ENCODE results near the gene RPS25.

DNA sequence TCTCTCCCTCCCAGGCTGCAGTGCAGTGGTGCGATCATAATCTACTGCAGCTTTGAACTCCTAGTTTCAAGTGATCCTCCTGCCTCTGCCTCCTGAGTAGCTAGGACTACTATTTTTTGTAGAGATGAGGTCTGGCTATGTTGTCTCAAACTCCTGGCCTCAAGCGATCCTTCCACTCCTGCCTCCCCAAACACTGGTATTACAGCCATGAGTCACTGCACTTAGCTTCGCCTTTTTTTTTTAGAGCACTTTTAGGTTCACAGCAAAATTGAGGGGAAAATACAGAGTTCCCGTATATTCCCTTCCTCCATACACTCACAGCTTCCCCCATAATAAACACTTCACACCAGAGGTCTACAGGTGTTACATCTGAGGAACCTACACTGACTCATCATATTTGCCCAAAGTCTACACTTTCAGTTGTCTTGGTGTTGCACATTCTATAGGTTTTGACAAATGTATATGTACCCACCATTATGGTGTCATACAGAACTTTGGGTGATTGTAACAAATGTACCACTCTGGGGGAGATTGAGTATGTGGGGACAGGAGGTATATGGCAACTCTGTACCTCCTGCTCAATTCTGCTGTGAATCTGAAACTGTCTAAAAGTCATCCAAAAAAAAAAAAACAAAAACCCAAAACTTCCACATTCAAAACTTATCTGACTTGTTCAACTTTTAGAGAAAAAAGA is 23.8 kb upstream of the RPS25 start:
- no peak for TF ChIP-seq POLR2A (IDR thresholded peaks at IDR 0.05; ENCODE audit: low read length)
- no peak for TF ChIP-seq GATA1 (IDR thresholded peaks at IDR 0.05; ENCODE audit: low read depth, low read length)

Measured in erythroblast (primary cell).